Fibroblast of peridontal ligament (primary cell): ENCODE data around the gene MAP1LC3C.

Source experiments
- DNase-seq: peaks from one replicate; pipeline ENCODE4 v3.0.0-alpha.2; 2010; ENCODE audit errors: extremely low read depth

The MAP1LC3C gene

GRCh38 chr1:241999026-241999425 lies at the start of gene MAP1LC3C:
MAP1LC3C (minus strand) TSS chr1:241999098; CDS start chr1:241999008, 90 bp downstream.
- no peak for DNase-seq

- no peak for DNase-seq
Observed at GRCh38 chr1:242043165-242043564, 44.3 kb upstream of the MAP1LC3C start.

- no peak for DNase-seq
Observed at GRCh38 chr1:242034392-242034791, 35.5 kb upstream of the MAP1LC3C start.

GRCh38 chr1:242033447-242033846 lies 34.5 kb upstream of the MAP1LC3C start:
- no peak for DNase-seq

GRCh38 chr1:242030071-242030470 lies 31.2 kb upstream of the MAP1LC3C start:
- no peak for DNase-seq

- DNase-seq: no peak
Observed at GRCh38 chr1:242025681-242026080, 26.8 kb upstream of the MAP1LC3C start.

- no peak for DNase-seq
Observed at GRCh38 chr1:242023805-242024204, 24.9 kb upstream of the MAP1LC3C start.

- DNase-seq: no peak
Observed at GRCh38 chr1:242019018-242019417, 20.1 kb upstream of the MAP1LC3C start.

GRCh38 chr1:242017580-242018233 lies 18.8 kb upstream of the MAP1LC3C start:
- peak; percentile 46 for DNase-seq

- DNase-seq: no peak
Observed at GRCh38 chr1:242016479-242016878, 17.6 kb upstream of the MAP1LC3C start.

GRCh38 chr1:242011894-242012660 lies 13.2 kb upstream of the MAP1LC3C start:
- no peak for DNase-seq

- DNase-seq: no peak
Observed at GRCh38 chr1:242008826-242009495, 10.1 kb upstream of the MAP1LC3C start.

GRCh38 chr1:242006976-242007375 lies 8.1 kb upstream of the MAP1LC3C start:
- no peak for DNase-seq

- no peak for DNase-seq
Observed at GRCh38 chr1:242005866-242006535, 7.1 kb upstream of the MAP1LC3C start.

- no peak for DNase-seq
Observed at GRCh38 chr1:242004751-242005495, 6.0 kb upstream of the MAP1LC3C start.

GRCh38 chr1:242002510-242002909 lies 3.6 kb upstream of the MAP1LC3C start:
- peak; percentile 21 for DNase-seq

GRCh38 chr1:242002072-242002471 lies 3.2 kb upstream of the MAP1LC3C start:
- DNase-seq: no peak

GRCh38 chr1:242000434-242000833 lies 1.5 kb upstream of the MAP1LC3C start:
- DNase-seq: no peak

GRCh38 chr1:241998412-241998921 lies 431 bp downstream of the MAP1LC3C start:
- DNase-seq: peak; percentile 65

GRCh38 chr1:241997401-241997998 lies 1.4 kb downstream of the MAP1LC3C start:
- no peak for DNase-seq

GRCh38 chr1:241994171-241994570 lies 4.7 kb downstream of the MAP1LC3C start:
- DNase-seq: no peak
